HG03064 (cell line): Measurements from ENCODE around the gene NDUFA5.
"Not testable (repeated sequence)": the region's sequence is repeated elsewhere in the genome, so short reads cannot be mapped to it uniquely, and the experiment has no call there.

Source experiments
- ATAC-seq: cut with Tn5 transposase; IDR thresholded peaks from one replicate; pipeline ENCODE4 v1.9.1; 2021; ENCODE audit warnings: low read depth; ENCODE audit not compliant: unreplicated experiment

Gene NDUFA5

GRCh38 chr7:123558289-123558874 lies 764 bp upstream of the NDUFA5 start:
- no peak for ATAC-seq

GRCh38 chr7:123557016-123557397 lies 611 bp downstream of the NDUFA5 start:
- ATAC-seq: no peak

- no peak for ATAC-seq
Observed at GRCh38 chr7:123555484-123555883, 2.1 kb downstream of the NDUFA5 start.

GRCh38 chr7:123553159-123553558 lies 4.5 kb downstream of the NDUFA5 start:
- ATAC-seq: no peak

- no peak for ATAC-seq
Observed at GRCh38 chr7:123552641-123553040, 5.0 kb downstream of the NDUFA5 start.

GRCh38 chr7:123552134-123552533 lies 5.5 kb downstream of the NDUFA5 start:
- not testable (repeated sequence) for ATAC-seq

- ATAC-seq: no peak
Observed at GRCh38 chr7:123548406-123548805, 9.2 kb downstream of the NDUFA5 start.

- ATAC-seq: no peak
Observed at GRCh38 chr7:123539871-123540270, 17.7 kb downstream of the NDUFA5 start.

- ATAC-seq: no peak
Observed at GRCh38 chr7:123538897-123539296, 18.7 kb downstream of the NDUFA5 start.

- ATAC-seq: no peak
Observed at GRCh38 chr7:123538189-123538714, 19.4 kb downstream of the NDUFA5 start.

GRCh38 chr7:123537026-123537642 lies 20.5 kb downstream of the NDUFA5 start:
- no peak for ATAC-seq

GRCh38 chr7:123535517-123535916 lies 22.1 kb downstream of the NDUFA5 start:
- ATAC-seq: no peak

GRCh38 chr7:123534383-123535260 lies 23.0 kb downstream of the NDUFA5 start, which contains the start of gene IQUB:
Gene IQUB (minus strand): TSS chr7:123534595. CDS start chr7:123512340, 22,255 bp downstream.
- peak; percentile 78 for ATAC-seq

GRCh38 chr7:123533929-123534382 lies 23.7 kb downstream of the NDUFA5 start:
- peak; percentile 1 for ATAC-seq

GRCh38 chr7:123533553-123533917 lies 24.1 kb downstream of the NDUFA5 start:
- no peak for ATAC-seq

- ATAC-seq: not testable (repeated sequence)
Observed at GRCh38 chr7:123532788-123533552, 24.6 kb downstream of the NDUFA5 start.

GRCh38 chr7:123532343-123532742 lies 25.3 kb downstream of the NDUFA5 start:
- not testable (repeated sequence) for ATAC-seq

GRCh38 chr7:123530035-123530591 lies 27.5 kb downstream of the NDUFA5 start:
- ATAC-seq: not testable (repeated sequence)

GRCh38 chr7:123528265-123528664 lies 29.4 kb downstream of the NDUFA5 start:
- no peak for ATAC-seq

GRCh38 chr7:123527712-123528225 lies 29.8 kb downstream of the NDUFA5 start:
- not testable (repeated sequence) for ATAC-seq
